Inferior parietal cortex (tissue), 1 donor: ENCODE measurements around the gene HBA1.
"Not testable (repeated sequence)": the region's sequence is repeated elsewhere in the genome, so short reads cannot be mapped to it uniquely, and the experiment has no call there.

Source experiments
- DNase-seq: peaks from one replicate; pipeline ENCODE4 v3.0.0-alpha.2; 2016; ENCODE audit errors: extremely low spot score

Gene HBA1

GRCh38 chr16:176477-177382 lies at the start of gene HBA1:
TSS of gene HBA1 (plus strand) at chr16:176680. CDS start at chr16:176717, 37 bp downstream.
- DNase-seq = not testable (repeated sequence)

DNA sequence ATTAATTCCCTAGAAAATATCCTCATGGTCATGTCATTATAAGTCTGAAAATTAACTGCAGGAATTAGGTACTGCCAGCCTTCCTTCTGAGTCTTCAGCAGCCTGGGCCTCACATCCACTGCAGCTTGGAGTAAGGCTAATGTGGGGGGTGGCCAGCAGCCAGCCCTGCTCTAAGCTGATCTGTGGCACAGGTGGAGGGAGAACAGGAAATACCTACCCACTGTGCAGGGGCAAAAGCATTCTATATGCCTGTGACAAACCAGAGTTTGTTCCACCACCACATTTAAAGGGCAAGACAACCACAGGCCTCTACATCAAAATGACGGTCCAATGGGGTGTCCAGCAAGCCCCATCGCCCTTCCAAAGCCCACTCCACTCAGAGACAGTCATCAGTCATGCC lies 47.4 kb upstream of the HBA1 start:
- no peak for DNase-seq

- DNase-seq = no peak
Observed at GRCh38 chr16:130533-131173, 45.8 kb upstream of the HBA1 start.

GRCh38 chr16:132120-132519 lies 44.4 kb upstream of the HBA1 start:
- no peak for DNase-seq

DNA sequence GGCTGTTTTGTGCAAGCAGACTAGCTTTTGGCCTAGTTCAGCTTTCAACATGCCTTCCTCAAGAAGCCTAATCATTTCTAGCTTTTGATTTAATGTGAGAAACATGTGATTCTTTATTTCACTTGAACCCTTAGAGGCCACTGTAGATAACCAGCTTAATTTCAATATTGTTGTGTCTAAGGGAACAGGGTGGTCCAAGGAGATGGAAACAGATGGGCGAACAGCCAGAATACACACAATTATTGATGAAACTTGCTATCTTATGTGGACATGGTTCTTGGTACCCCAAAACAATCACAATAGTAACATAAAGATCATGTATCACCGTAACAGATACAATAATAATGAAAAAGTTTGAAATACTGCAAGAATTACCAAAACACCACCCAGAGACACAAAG lies 42.8 kb upstream of the HBA1 start:
- no peak for DNase-seq

GRCh38 chr16:138049-138417 lies 38.4 kb upstream of the HBA1 start:
- DNase-seq = no peak

DNA sequence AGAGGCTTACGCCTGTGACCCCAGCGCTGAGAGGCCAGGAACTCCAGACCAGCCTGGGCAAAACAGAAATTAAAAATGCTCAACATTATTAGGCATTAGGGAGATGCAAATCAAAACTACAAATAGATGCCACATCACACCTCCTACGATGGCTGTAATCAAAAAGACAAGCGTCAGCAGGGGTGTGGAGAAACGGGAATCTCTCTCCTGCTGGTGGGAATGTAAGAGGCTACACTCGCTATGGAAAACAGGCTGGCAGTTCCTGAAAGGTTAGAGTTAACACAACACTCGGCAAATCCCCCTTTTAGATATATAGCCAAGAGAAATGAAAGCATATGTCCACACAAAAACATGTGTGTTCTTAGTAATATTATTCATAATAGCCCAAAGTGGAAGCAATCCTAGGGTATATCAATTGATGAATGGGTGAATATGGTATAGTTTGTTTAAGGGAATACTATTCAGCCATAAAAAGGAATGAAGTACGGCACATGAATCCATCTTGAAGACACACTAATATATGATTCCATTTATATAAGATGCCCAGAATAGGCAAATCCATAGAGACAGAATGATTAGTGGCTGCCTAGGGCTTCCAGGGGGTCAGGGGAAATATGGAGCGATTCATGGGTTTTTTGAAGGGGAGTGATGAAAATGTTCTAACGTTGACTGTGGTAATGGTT lies 36.2 kb upstream of the HBA1 start:
- no peak for DNase-seq

- no peak for DNase-seq
Observed at GRCh38 chr16:142405-142967, 34.0 kb upstream of the HBA1 start.

- no peak for DNase-seq
Observed at GRCh38 chr16:143047-143446, 33.4 kb upstream of the HBA1 start.

DNA sequence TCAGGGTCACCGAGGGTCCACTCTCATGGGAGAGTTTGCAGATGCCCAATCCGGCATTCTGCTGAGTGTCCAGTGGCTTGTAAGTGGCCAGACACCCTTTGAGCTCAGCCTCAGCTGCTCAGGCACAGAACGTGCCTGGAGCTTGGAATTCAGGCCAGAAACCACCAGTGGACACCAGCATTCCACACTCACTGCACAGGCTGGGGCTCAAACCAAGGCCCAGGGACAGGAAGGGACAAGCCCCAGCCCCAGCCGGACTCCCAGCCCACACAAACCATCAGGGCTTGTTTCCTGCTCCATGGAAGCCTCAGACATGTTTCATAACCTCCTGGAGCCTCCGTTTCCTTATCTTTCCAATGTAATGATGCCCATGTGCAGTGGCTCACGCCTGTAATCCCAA lies 33.0 kb upstream of the HBA1 start:
- DNase-seq = no peak

GRCh38 chr16:144797-145252 lies 31.7 kb upstream of the HBA1 start:
- DNase-seq = no peak

- DNase-seq = no peak
Observed at GRCh38 chr16:146646-147045, 29.8 kb upstream of the HBA1 start.

DNA sequence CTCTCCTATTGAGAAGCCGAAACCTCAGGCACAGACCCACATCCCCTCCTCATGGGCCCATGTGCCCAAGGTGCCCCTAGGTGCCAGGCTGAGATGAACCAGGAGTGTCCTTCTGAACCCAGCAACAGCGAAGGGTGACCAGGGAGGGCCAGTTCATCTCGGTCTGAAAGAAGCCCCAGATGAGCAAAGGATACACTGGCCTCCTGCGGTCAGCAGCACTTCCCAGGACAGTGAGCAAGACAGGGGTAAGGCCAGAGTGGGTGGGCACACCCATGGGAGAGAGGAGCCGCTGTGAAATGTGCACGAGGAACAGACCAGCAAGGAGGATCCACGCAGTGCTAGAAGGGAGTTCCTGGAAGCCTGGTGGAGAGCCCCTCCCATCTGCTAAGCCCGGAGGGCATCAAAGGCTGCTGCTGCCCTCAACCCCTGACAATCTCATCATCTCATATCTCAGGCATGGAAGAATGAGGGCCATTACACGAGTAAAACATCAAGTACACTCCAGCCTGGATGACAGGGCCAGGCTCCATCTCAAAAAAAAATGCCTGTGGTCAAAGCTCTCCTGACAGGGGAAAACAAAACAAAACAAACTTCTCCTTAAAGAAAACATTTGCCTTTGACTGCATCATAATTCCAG lies 27.3 kb upstream of the HBA1 start:
- DNase-seq = no peak

- no peak for DNase-seq
Observed at GRCh38 chr16:152141-153128, 24.0 kb upstream of the HBA1 start, which contains the start of gene HBZ. TSS of gene HBZ (plus strand) at chr16:152644. CDS start at chr16:152910, 266 bp downstream.

GRCh38 chr16:153129-153521 lies 23.4 kb upstream of the HBA1 start:
- DNase-seq = not testable (repeated sequence)

GRCh38 chr16:153550-154216 lies 22.8 kb upstream of the HBA1 start:
- not testable (repeated sequence) for DNase-seq

DNA sequence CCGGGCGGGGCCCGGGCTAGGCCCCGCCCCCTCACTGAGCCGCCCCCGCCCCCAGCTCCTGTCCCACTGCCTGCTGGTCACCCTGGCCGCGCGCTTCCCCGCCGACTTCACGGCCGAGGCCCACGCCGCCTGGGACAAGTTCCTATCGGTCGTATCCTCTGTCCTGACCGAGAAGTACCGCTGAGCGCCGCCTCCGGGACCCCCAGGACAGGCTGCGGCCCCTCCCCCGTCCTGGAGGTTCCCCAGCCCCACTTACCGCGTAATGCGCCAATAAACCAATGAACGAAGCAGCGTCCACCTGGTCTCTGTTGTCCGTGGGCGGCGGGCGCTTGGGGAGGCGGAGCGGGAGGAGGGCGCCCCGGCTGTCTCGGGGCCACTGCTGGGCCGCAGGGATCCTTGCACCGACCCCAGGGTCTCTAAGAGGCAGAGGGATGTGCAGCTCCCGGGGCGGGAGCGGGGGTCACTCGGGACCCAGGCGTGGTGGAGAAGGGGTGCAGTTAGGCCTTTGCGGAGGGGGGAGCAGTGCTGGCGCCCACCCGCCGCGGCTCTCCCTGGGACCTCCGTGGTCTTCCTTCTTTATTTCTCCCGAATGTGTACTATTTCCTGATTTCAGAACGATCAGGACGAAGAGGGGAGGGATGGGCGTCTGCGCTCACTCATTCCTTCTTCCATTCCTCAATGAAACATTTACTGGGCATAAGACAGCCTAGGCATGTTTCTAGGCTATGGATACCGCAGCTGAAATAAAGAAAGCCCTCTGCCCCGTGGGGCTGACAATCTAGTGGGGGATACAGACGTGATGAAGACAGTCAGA lies 22.1 kb upstream of the HBA1 start:
- DNase-seq = no peak

- no peak for DNase-seq
Observed at GRCh38 chr16:155031-155398, 21.5 kb upstream of the HBA1 start.
